Nephron (organoid): ENCODE results near the gene TCF25.
"Not testable (repeated sequence)": the region's sequence is repeated elsewhere in the genome, so short reads cannot be mapped to it uniquely, and the experiment has no call there.

ENCODE experiments used
- H3K27ac Mint-ChIP-seq, 3 experiments: 2 replicates each; pipeline ENCODE4 v1.8.0; 2020; ENCODE audit warnings: mixed read lengths in 3 of 3, mild to moderate bottlenecking in 2 of 3, moderate library complexity in 1 of 3
- H3K27me3 Mint-ChIP-seq: 2 replicates; pipeline ENCODE4 v1.8.0; 2021; ENCODE audit warnings: low read depth, mild to moderate bottlenecking, moderate library complexity, mixed read lengths
- H3K36me3 Mint-ChIP-seq: 2 replicates; pipeline ENCODE4 v1.8.0; 2020; ENCODE audit warnings: low read depth, mixed read lengths
- H3K4me1 Mint-ChIP-seq: 2 replicates; pipeline ENCODE4 v1.8.0; 2020; ENCODE audit warnings: mixed read lengths
- H3K4me3 Mint-ChIP-seq, 3 experiments: 2 replicates each; pipeline ENCODE4 v1.8.0; 2020; ENCODE audit warnings: mild to moderate bottlenecking in 3 of 3, mixed read lengths in 3 of 3, moderate library complexity in 2 of 3
- H3K9me3 Mint-ChIP-seq: 2 replicates; pipeline ENCODE4 v1.8.0; 2020; ENCODE audit warnings: mixed read lengths
- CTCF ChIP-seq, 3 experiments: fragments of 200-600 bp; sonication (generic); IDR thresholded peaks; one replicate each; pipeline ENCODE4 v1.5.0; 2021; ENCODE audit warnings: antibody characterized with exemption in 3 of 3; ENCODE audit not compliant: unreplicated experiment in 3 of 3

Gene TCF25

GRCh38 chr16:89911375-89911774 is 38.0 kb downstream of the TCF25 start:
- TF ChIP-seq CTCF (IDR thresholded peaks at IDR 0.05; ENCODE audit: unreplicated experiment in 3 of 3) = no peak
- Mint-ChIP-seq H3K36me3 (peaks cover 33% of the 10 kb centered on the region), H3K4me1 (no peaks in the 10 kb centered on the region), H3K27me3 (peaks cover 5% of the 10 kb centered on the region), H3K27ac (no peak overlapping the region), H3K4me3 (no peak overlapping the region), H3K9me3 (no peaks in the 10 kb centered on the region)

GRCh38 chr16:89912143-89912542 is 38.8 kb downstream of the TCF25 start:
- no peaks in the 10 kb centered on the region for H3K9me3 Mint-ChIP-seq
- H3K27me3 Mint-ChIP-seq = peaks cover 5% of the 10 kb centered on the region
- TF ChIP-seq CTCF (IDR thresholded peaks at IDR 0.05; ENCODE audit: unreplicated experiment in 3 of 3) = no peak
- no peaks in the 10 kb centered on the region for H3K4me1 Mint-ChIP-seq
- no peak overlapping the region for H3K4me3 Mint-ChIP-seq
- H3K36me3 Mint-ChIP-seq = peaks cover 25% of the 10 kb centered on the region
- no peak overlapping the region for H3K27ac Mint-ChIP-seq

GRCh38 chr16:89912627-89913026 is 39.2 kb downstream of the TCF25 start:
- no peak overlapping the region for H3K4me3 Mint-ChIP-seq
- TF ChIP-seq CTCF (IDR thresholded peaks at IDR 0.05; ENCODE audit: unreplicated experiment in 3 of 3) = no peak
- H3K27ac Mint-ChIP-seq = no peak overlapping the region
- peaks cover 5% of the 10 kb centered on the region for H3K27me3 Mint-ChIP-seq
- peaks cover 3% of the 10 kb centered on the region for H3K4me1 Mint-ChIP-seq
- peaks cover 24% of the 10 kb centered on the region for H3K36me3 Mint-ChIP-seq
- H3K9me3 Mint-ChIP-seq = no peaks in the 10 kb centered on the region

GRCh38 chr16:89913408-89914387 is 40.3 kb downstream of the TCF25 start:
- Mint-ChIP-seq H3K27ac (peak overlapping the region in 1 of 3 experiments; percentile 38), H3K36me3 (peaks cover 23% of the 10 kb centered on the region), H3K27me3 (peaks cover 7% of the 10 kb centered on the region), H3K9me3 (no peaks in the 10 kb centered on the region), H3K4me3 (no peak overlapping the region), H3K4me1 (peaks cover 5% of the 10 kb centered on the region)
- TF ChIP-seq CTCF (IDR thresholded peaks at IDR 0.05; ENCODE audit: unreplicated experiment in 3 of 3) = no peak

- not testable (repeated sequence) for H3K4me1 Mint-ChIP-seq, H3K27me3 Mint-ChIP-seq, H3K4me3 Mint-ChIP-seq, H3K27ac Mint-ChIP-seq, H3K9me3 Mint-ChIP-seq
- H3K36me3 Mint-ChIP-seq = peaks cover 17% of the 10 kb centered on the region
Measured at GRCh38 chr16:89914642-89915285, 41.4 kb downstream of the TCF25 start.

GRCh38 chr16:89915303-89916232 is 42.2 kb downstream of the TCF25 start:
- no peak overlapping the region for H3K4me3 Mint-ChIP-seq
- H3K4me1 Mint-ChIP-seq = peaks cover 5% of the 10 kb centered on the region
- H3K27me3 Mint-ChIP-seq = peaks cover 15% of the 10 kb centered on the region
- TF ChIP-seq CTCF (IDR thresholded peaks at IDR 0.05; ENCODE audit: unreplicated experiment in 3 of 3) = no peak
- peaks cover 14% of the 10 kb centered on the region for H3K36me3 Mint-ChIP-seq
- H3K9me3 Mint-ChIP-seq = no peaks in the 10 kb centered on the region
- H3K27ac Mint-ChIP-seq = no peak overlapping the region
